DND-41 (cell line): ENCODE results near the gene CERK.

ENCODE experiments used
- ATAC-seq: fragments of 200-7000 bp; cut with Tn5 transposase; 3 replicates; pipeline ENCODE4 v1.9.1; 2021; ENCODE audit warnings: low read depth; ENCODE audit not compliant: insufficient read depth
- DNase-seq: peaks from one replicate; pipeline ENCODE4 v3.0.0-alpha.2; 2020
- H2AFZ ChIP-seq: 2 replicates; pipeline ENCODE4 v1.6.0; 2012; ENCODE audit warnings: low read depth, low read length
- H3K27ac ChIP-seq: 2 replicates; pipeline ENCODE4 v1.5.1; 2012; ENCODE audit warnings: low read length, inconsistent platforms
- H3K27me3 ChIP-seq: fragments of 200-600 bp; sonication (generic); 2 replicates; pipeline ENCODE4 v1.6.0; 2012; ENCODE audit warnings: low read length, mild to moderate bottlenecking, inconsistent platforms; ENCODE audit not compliant: insufficient read depth, poor library complexity
- H3K36me3 ChIP-seq: 2 replicates; pipeline ENCODE4 v1.5.1; 2012; ENCODE audit warnings: low read length, inconsistent platforms; ENCODE audit not compliant: insufficient read depth
- H3K4me1 ChIP-seq: 2 replicates; pipeline ENCODE4 v1.5.1; 2012; ENCODE audit warnings: mild to moderate bottlenecking, low read length; ENCODE audit not compliant: insufficient read depth
- H3K4me2 ChIP-seq: 2 replicates; pipeline ENCODE4 v1.6.0; 2012; ENCODE audit warnings: mild to moderate bottlenecking, moderate library complexity, low read length, inconsistent platforms; ENCODE audit not compliant: insufficient read depth
- H3K4me3 ChIP-seq, 2 experiments: fragments of 200-600 bp in 1 of 2; shearing (Covaris generic) in 1 of 2; 2 replicates each; pipeline ENCODE4 v1.5.1; 2012 to 2016; ENCODE audit warnings: inconsistent platforms in 2 of 2, low read length in 2 of 2, mild to moderate bottlenecking in 2 of 2, low read depth in 1 of 2, moderate library complexity in 1 of 2
- H3K79me2 ChIP-seq: 2 replicates; pipeline ENCODE4 v1.6.0; 2012; ENCODE audit warnings: low read length, inconsistent platforms; ENCODE audit not compliant: insufficient read depth
- H3K9ac ChIP-seq: 2 replicates; pipeline ENCODE4 v1.6.0; 2012; ENCODE audit warnings: low read depth, mild to moderate bottlenecking, inconsistent platforms, low read length, moderate library complexity
- H3K9me3 ChIP-seq: 2 replicates; pipeline ENCODE4 v1.5.1; 2012; ENCODE audit warnings: low read length, moderate library complexity, mild to moderate bottlenecking, inconsistent platforms; ENCODE audit not compliant: insufficient read depth, severe bottlenecking
- H4K20me1 ChIP-seq: 2 replicates; pipeline ENCODE4 v1.6.0; 2012; ENCODE audit warnings: low read length; ENCODE audit not compliant: insufficient read depth
- EZH2 ChIP-seq: IDR thresholded peaks from 3 replicates; pipeline ENCODE4 v1.6.1; 2012; ENCODE audit warnings: borderline replicate concordance, low read depth, mild to moderate bottlenecking, moderate library complexity, low read length, inconsistent platforms; ENCODE audit not compliant: severe bottlenecking
- TF ChIP-seq, protein P1 (sequence below): IDR thresholded peaks from 2 replicates; pipeline ENCODE4 v1.5.1; 2012; ENCODE audit warnings: borderline replicate concordance, low read length, moderate library complexity, mild to moderate bottlenecking; ENCODE audit not compliant: poor library complexity, severe bottlenecking; ENCODE audit errors: extremely low read depth

CERK gene

DNA sequence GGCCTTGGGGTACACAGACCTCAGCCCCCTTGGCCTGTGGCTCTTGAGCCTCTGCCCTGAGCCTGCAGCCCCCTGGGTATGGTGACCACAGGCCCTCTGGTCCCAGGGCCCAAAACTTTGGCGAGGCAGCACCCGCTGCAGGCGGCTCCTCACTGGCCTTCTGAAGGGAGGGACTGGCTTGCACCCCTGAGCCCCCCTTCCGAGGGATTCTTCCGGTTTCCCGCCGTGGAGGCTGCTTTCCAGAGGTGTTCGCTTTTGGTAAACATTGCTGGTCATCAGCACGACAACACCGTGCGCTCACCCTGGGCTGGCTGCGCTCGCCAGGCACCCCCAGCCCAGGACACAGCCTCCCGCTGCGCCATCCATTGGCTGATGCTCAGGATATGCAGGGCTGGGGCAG is 75.8 kb downstream of the CERK start:
- TF ChIP-seq, protein P1, sequence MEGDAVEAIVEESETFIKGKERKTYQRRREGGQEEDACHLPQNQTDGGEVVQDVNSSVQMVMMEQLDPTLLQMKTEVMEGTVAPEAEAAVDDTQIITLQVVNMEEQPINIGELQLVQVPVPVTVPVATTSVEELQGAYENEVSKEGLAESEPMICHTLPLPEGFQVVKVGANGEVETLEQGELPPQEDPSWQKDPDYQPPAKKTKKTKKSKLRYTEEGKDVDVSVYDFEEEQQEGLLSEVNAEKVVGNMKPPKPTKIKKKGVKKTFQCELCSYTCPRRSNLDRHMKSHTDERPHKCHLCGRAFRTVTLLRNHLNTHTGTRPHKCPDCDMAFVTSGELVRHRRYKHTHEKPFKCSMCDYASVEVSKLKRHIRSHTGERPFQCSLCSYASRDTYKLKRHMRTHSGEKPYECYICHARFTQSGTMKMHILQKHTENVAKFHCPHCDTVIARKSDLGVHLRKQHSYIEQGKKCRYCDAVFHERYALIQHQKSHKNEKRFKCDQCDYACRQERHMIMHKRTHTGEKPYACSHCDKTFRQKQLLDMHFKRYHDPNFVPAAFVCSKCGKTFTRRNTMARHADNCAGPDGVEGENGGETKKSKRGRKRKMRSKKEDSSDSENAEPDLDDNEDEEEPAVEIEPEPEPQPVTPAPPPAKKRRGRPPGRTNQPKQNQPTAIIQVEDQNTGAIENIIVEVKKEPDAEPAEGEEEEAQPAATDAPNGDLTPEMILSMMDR: no peak
- TF ChIP-seq EZH2: no peak

GRCh38 chr22:46661221-46661851 is 76.7 kb downstream of the CERK start:
- H3K9ac ChIP-seq: no peak overlapping the region
- H4K20me1 ChIP-seq: peaks cover 83% of the 10 kb centered on the region
- no peak overlapping the region for H3K27ac ChIP-seq
- TF ChIP-seq EZH2: no peak
- TF ChIP-seq, protein P1: no peak
- no peak overlapping the region for H3K4me3 ChIP-seq
- ATAC-seq (no peak), DNase-seq (no peak)
- H2AFZ ChIP-seq: no peak overlapping the region
- H3K9me3 ChIP-seq: no peaks in the 10 kb centered on the region
- no peaks in the 10 kb centered on the region for H3K27me3 ChIP-seq
- H3K4me2 ChIP-seq: no peak overlapping the region
- no peaks in the 10 kb centered on the region for H3K4me1 ChIP-seq
- H3K36me3 ChIP-seq: peaks cover 99% of the 10 kb centered on the region
- H3K79me2 ChIP-seq: peaks cover 61% of the 10 kb centered on the region

More for the DNA sequence above, 75.8 kb downstream of the CERK start:
- Histone ChIP-seq H3K36me3 (peaks cover 99% of the 10 kb centered on the region), H2AFZ (no peak overlapping the region), H3K9me3 (no peaks in the 10 kb centered on the region), H3K79me2 (peaks cover 52% of the 10 kb centered on the region), H3K27ac (no peak overlapping the region), H3K9ac (no peak overlapping the region), H3K4me1 (no peaks in the 10 kb centered on the region), H3K4me2 (no peak overlapping the region), H3K27me3 (no peaks in the 10 kb centered on the region), H3K4me3 (no peak overlapping the region), H4K20me1 (peaks cover 81% of the 10 kb centered on the region)
- DNase-seq: no peak
- ATAC-seq: no peak

GRCh38 chr22:46660604-46661201 is 77.3 kb downstream of the CERK start:
- ATAC-seq (peak; percentile 32; the same call in 1 of the 3 replicates), DNase-seq (no peak)
- Histone ChIP-seq H3K9ac (no peak overlapping the region), H4K20me1 (peaks cover 84% of the 10 kb centered on the region), H3K36me3 (peaks cover 99% of the 10 kb centered on the region), H3K4me1 (no peaks in the 10 kb centered on the region), H3K9me3 (no peaks in the 10 kb centered on the region), H3K4me3 (no peak overlapping the region), H3K27me3 (no peaks in the 10 kb centered on the region), H3K4me2 (no peak overlapping the region), H3K79me2 (peaks cover 65% of the 10 kb centered on the region), H2AFZ (no peak overlapping the region), H3K27ac (peak overlapping the region; percentile 52)
- no peak for TF ChIP-seq EZH2
- TF ChIP-seq, protein P1: no peak
